Measurements from ENCODE around the gene FBXW9. TPM values are rescaled to one million over a fixed set of nuclear protein-coding genes. Genes with fewer than 3 reads are reported as not detected.

The FBXW9 gene
- total and polyA plus RNA-seq, 2 experiments from 2014 or later, result 6.6 to 19.4 TPM

DNA sequence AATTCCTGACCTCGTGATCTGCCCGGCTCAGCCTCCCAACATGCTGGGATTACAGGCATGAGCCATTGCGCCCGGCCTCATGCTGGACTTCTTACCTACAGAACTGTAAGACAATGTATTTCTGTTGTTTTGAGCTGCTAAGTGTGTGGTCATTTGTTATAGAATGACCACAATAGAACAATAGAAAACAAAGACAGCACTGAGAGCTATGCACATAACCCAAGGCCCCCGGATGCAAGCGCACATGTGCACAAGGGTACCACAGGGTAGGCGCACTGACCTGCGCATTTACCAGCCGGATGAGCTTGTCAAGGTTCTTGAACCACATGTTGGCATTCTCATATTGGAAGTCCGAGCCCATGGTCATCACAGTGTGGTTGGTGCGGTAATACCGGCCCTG lies 35.5 kb downstream of the FBXW9 start:
- TF ChIP-seq POLR2AphosphoS5 (IDR thresholded peaks at IDR 0.05; ENCODE audit: low read depth), result no peak
- no peak for TF ChIP-seq EZH2phosphoT487 (IDR thresholded peaks at IDR 0.05; ENCODE audit: unreplicated experiment)
- TF ChIP-seq NANOG (IDR thresholded peaks at IDR 0.05; ENCODE audit: borderline replicate concordance), result no peak
- TF ChIP-seq EZH2 (IDR thresholded peaks at IDR 0.05; ENCODE audit: low read depth, unreplicated experiment), result no peak
- TF ChIP-seq ZNF462 (CRISPR knock-in tag; IDR thresholded peaks at IDR 0.05), result no peak
- no peak for TF ChIP-seq STAT1 (IDR thresholded peaks at IDR 0.05; ENCODE audit: unreplicated experiment)
- TF ChIP-seq, protein P1, sequence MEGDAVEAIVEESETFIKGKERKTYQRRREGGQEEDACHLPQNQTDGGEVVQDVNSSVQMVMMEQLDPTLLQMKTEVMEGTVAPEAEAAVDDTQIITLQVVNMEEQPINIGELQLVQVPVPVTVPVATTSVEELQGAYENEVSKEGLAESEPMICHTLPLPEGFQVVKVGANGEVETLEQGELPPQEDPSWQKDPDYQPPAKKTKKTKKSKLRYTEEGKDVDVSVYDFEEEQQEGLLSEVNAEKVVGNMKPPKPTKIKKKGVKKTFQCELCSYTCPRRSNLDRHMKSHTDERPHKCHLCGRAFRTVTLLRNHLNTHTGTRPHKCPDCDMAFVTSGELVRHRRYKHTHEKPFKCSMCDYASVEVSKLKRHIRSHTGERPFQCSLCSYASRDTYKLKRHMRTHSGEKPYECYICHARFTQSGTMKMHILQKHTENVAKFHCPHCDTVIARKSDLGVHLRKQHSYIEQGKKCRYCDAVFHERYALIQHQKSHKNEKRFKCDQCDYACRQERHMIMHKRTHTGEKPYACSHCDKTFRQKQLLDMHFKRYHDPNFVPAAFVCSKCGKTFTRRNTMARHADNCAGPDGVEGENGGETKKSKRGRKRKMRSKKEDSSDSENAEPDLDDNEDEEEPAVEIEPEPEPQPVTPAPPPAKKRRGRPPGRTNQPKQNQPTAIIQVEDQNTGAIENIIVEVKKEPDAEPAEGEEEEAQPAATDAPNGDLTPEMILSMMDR (conservative IDR thresholded peaks at IDR 0.05; ENCODE audit: low read depth in 2 of 2), result no peak
- no peak for TF ChIP-seq REST (IDR thresholded peaks at IDR 0.05; ENCODE audit: unreplicated experiment)
- no peak for TF ChIP-seq ZNF114 (CRISPR knock-in tag; IDR thresholded peaks at IDR 0.05)
- TF ChIP-seq ETS1 (IDR thresholded peaks at IDR 0.05), result no peak
- TF ChIP-seq ZNF331 (CRISPR knock-in tag; IDR thresholded peaks at IDR 0.05; ENCODE audit: low read depth), result no peak
- TF ChIP-seq JUNB (IDR thresholded peaks at IDR 0.05; ENCODE audit: unreplicated experiment), result no peak
- TF ChIP-seq CREB1 (CRISPR knock-in tag; IDR thresholded peaks at IDR 0.05; ENCODE audit: low read depth), result no peak
- Histone ChIP-seq H3K36me3 (ENCODE audit: insufficient read depth) (peaks cover 5% of the 10 kb centered on the region; the same call in 1 of the 2 replicates), H3K4me2 (no peak overlapping the region), H3K4me1 (ENCODE audit: insufficient read depth) (peaks cover 2% of the 10 kb centered on the region; the same call in 1 of the 2 replicates), H3K27ac (ENCODE audit: low read depth) (no peak overlapping the region), H3K4me3 (no peak overlapping the region), H4K20me1 (replicated peaks; ENCODE audit: insufficient read depth) (no peaks in the 10 kb centered on the region; the same call in 1 of the 2 replicates), H3K79me2 (replicated peaks; ENCODE audit: insufficient read depth) (peaks cover 4% of the 10 kb centered on the region; the same call in 1 of the 2 replicates), H3K27me3 (ENCODE audit: insufficient read depth) (no peaks in the 10 kb centered on the region), H3K9me2 (ENCODE audit: insufficient read depth) (no peaks in the 10 kb centered on the region), H3F3A (replicated peaks; ENCODE audit: low read depth) (peaks cover 19% of the 10 kb centered on the region), H2AFZ (no peak overlapping the region)
- peaks cover 46% of the 10 kb centered on the region for H3K36me3 Mint-ChIP-seq (ENCODE audit: low read depth)
- H3K4me3 Mint-ChIP-seq, result no peak overlapping the region
- DNase-seq (ENCODE audit: low spot score) (no peak), ATAC-seq (no peak)
- peaks cover 18% of the 10 kb centered on the region for H3K4me1 Mint-ChIP-seq
- H3K27me3 Mint-ChIP-seq (ENCODE audit: insufficient read depth, low read depth, poor library complexity), result peaks cover 3% of the 10 kb centered on the region
- no peak overlapping the region for H3K27ac Mint-ChIP-seq
- no peaks in the 10 kb centered on the region; the same call in 2 of the 3 replicates for H3K9me3 Mint-ChIP-seq
